NCI-H2081 treated with DMSO at 0.1 percent for 48 hours (cell line): Measurements from ENCODE around the gene SH3RF2.
"Not testable (repeated sequence)": the region's sequence is repeated elsewhere in the genome, so short reads cannot be mapped to it uniquely, and the experiment has no call there.

ENCODE experiments used
- DNase-seq: peaks from one replicate; lab custom pipeline; 2025; lab: John Stamatoyannopoulos, UW

SH3RF2 gene

DNA sequence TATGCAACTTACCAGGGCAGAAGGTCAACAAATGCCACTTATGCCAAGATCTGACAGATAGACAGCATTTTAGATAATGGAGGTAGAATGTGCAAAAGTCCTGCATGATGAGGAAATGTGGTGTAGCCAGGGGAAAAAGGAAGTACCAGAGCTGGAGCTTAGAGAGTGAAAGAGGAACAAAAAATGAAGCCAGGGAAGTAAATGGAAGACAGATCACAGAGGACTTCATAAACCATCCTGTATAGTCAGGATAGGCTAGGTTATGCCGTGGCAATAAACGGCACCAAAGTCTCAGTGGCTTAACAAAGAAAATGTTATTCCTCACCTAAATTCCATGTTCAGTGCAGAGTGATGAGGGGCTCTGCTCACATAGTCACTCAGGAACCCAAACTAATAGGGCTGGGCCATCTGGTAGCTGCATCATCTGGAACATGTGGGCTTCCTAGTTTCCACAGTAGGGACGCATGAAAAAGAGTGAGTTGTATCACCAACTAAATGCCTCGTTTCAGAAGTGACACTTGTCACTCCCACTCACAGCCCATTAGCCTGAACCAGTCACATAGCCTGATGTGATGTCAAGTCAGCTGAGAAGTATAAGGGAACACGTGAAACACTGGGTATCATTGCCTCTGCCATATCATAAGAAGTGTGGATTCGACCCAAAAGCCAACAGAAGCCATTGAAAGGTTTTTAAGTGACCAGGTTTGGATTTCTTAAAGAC, 70.3 kb downstream of the SH3RF2 start:
- DNase-seq: no peak

- DNase-seq: no peak
These were observed 70.9 kb downstream of the SH3RF2 start for GRCh38 chr5:146007270-146007669.

- no peak for DNase-seq
These were observed 71.6 kb downstream of the SH3RF2 start for GRCh38 chr5:146007989-146008388.

GRCh38 chr5:146009020-146009419, 72.6 kb downstream of the SH3RF2 start:
- DNase-seq: no peak

- not testable (repeated sequence) for DNase-seq
These were observed 74.1 kb downstream of the SH3RF2 start for GRCh38 chr5:146010447-146010846.

DNA sequence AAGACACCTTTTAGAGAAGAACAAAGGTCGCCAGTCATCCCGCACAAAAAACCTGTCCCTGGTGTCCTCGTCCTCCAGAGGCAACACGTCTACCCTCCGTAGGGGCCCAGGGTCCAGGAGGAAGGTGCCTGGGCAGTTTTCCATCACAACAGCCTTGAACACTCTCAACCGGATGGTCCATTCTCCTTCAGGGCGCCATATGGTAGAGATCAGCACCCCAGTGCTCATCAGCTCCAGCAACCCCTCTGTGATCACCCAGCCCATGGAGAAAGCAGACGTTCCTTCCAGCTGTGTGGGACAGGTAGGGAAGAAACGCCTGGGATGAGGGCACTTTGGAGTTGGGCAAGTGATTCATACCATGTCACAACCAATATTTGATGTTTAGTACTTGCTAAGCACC, 77.4 kb downstream of the SH3RF2 start:
- no peak for DNase-seq

DNA sequence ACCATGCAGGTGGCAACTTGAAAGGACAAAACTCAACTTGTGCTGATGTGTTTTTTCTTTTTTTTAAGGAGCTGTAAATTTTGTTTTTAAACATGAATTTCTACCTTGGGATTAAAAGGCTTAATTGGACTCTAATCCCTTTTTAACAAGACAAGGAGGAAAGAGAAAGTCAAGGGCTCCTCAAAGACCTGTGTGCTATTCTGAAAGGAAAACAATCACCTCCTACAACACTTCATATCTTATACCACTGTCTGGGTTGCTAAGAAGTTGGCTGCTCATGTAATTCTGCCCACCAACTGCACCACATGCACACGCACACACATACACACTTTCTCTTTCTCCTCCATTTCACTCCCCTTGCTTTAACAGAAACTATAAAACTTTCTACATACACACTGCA, 78.6 kb downstream of the SH3RF2 start:
- DNase-seq: no peak

- DNase-seq: no peak
These were observed 80.5 kb downstream of the SH3RF2 start for GRCh38 chr5:146016764-146017484.

DNA sequence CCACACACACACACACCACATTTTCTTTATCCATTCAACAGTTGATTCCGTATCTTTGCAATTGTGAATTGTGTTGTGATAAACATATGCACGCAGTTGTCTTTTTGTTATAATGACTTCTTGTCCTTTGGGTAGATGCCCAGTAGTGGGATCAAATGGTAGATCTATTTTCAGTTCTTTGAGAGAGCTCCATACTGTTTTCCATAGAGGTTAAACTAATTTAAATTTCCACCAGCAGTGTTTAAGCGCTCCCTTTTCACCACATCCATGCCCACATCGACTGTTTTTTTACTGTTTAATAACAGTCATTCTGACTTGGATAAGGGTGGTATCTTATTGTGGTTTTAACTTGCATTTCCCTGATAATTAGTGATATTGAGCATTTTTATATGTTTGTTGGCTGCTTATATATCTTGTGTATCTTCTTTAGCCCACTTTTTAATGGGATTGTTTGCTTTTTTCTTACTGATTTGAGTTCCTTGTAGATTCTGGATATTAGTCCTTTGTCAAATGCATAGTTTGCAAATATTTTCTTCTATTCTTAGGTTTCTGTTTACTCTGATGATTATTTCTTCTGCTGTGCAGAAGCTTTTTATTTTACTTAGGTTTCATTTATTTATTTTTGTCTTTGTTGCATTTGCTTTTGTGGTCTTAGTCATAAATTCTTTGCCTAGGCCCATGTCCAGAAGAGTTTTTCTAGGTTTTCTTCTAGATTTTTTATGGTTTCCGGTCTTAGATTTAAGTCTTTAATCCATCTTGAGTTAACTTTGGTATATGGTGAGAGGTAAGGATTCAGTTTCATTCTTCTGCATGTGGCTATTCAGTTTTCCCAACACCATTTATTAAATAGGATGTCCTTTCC, 82.4 kb downstream of the SH3RF2 start:
- no peak for DNase-seq

DNA sequence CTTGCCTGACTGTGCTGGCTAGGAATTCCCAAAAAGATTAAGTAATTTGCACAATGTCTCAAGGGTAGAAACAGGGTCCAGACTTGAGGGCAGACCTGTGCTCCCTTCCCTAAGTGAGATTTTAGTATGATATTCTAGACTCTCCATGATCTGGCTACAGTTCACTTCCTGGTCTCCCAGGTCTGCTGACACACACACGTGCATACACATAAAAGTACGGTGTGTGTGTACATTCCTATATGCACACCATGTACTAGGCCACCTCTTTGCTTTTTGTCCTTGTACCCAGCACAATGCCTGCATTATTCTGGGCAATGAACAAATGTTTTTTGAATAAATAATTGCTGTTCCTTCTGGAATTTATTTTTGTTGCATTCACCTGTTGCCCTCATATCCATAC, 83.7 kb downstream of the SH3RF2 start:
- DNase-seq: no peak

DNA sequence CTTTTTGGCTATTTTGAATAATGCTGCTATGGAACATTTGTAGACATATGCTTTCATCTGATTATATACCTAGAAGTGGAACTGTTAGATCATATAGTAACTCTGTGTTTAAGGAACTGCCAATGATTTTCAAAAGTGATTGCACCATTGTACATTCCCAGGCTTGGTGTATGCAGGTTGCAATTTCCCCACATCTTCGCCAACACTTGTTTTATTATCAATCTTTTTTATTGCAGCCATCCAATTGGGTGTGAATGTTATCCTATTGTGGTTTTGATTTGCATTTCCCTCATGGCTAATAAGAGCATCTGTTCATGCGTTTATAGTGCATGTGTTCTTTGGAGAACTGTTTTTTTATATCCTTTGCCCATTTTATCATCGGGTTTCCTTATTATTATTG, 87.7 kb downstream of the SH3RF2 start:
- no peak for DNase-seq

- DNase-seq: no peak
These were observed 88.8 kb downstream of the SH3RF2 start for GRCh38 chr5:146025114-146025680.

DNA sequence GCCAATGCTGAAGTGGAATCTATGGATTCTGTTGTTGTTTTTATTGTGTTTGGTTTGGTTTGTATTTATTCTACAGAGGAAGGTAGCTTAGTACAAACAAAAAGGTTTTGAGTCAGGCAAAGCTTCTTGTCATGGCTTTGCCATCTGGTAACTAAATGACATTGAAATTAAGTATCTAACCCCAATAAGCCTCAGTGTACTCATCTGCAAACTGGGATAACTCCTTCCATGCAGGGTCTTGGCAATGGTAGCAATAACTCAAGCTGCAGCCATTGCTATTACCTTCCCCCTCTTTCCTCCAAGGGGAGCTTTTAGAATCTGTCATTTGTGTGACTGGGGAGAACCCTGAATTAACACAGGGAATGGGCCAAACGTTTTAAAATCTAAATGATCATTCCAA, 89.3 kb downstream of the SH3RF2 start:
- no peak for DNase-seq

- no peak for DNase-seq
These were observed 90.1 kb downstream of the SH3RF2 start for GRCh38 chr5:146026307-146027010.

DNA sequence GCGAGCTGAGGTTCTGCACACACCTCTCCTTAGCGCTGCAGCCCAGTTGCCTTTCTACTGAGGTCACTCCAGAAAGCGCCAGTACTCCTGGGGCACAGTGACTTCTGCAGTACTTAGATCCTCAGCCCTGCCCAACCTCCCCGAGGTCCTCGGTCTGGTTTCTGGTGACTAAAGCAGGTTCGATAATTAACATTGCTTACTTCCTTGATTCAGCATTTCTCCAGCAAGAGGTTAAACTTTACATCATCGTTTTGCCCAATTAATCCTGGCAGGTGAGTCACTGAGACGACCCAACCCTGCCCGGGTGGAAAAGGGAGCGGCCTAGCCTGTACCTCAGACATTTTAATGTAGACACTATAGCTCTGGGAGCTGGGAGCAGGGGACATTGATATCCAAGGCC, 91.4 kb downstream of the SH3RF2 start:
- DNase-seq: no peak

GRCh38 chr5:146032911-146033310, 96.5 kb downstream of the SH3RF2 start:
- DNase-seq: no peak

DNA sequence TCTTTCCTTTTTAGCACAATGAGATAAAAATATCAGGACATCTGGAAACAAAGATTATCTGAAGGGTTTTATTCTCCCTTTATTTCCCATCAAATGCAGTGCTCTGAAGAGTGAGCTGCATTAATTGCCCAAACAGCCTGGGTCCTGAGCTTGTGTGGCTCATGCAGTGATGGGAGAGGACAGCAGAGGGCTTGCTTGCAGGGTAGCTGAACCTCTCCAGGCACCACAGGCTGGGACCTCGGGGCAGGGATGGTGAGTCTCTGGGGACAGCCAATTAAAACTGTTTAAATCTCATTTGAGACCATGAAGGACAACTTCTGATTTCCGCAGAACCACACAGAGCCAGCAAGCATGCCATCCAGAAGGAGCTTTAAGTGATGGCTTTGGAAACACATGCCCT, 97.7 kb downstream of the SH3RF2 start:
- no peak for DNase-seq

DNA sequence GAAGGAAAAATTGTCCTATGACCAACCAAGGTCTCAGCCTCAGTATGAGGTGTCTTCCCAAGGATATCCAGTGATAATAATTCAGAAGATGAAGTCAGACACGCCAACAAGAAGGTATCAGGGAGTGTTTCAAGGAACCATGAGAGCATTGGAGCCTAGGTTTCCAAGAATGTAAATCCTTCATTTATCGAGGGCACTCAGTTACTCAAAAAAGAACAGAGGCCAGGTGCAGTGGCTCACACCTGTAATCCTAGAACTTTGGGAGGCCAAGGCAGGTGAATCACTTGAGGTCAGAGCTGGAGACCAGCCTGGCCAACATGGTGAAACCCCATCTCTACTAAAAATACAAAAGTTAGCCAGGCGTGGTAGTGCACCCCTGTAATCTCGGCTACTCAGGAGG, 98.2 kb downstream of the SH3RF2 start:
- DNase-seq: no peak

GRCh38 chr5:146039420-146039819, 103.0 kb downstream of the SH3RF2 start:
- no peak for DNase-seq

GRCh38 chr5:146040527-146040926, 104.1 kb downstream of the SH3RF2 start:
- no peak for DNase-seq

- DNase-seq: no peak
These were observed 104.9 kb downstream of the SH3RF2 start for GRCh38 chr5:146041180-146041789.
